GM21825 (cell line): Measurements from ENCODE around the gene CDC42SE1.

Source experiments
- ATAC-seq: cut with Tn5 transposase; IDR thresholded peaks from one replicate; pipeline ENCODE4 v1.9.1; 2021; ENCODE audit warnings: mild to moderate bottlenecking, moderate library complexity; ENCODE audit not compliant: unreplicated experiment

Gene CDC42SE1

DNA sequence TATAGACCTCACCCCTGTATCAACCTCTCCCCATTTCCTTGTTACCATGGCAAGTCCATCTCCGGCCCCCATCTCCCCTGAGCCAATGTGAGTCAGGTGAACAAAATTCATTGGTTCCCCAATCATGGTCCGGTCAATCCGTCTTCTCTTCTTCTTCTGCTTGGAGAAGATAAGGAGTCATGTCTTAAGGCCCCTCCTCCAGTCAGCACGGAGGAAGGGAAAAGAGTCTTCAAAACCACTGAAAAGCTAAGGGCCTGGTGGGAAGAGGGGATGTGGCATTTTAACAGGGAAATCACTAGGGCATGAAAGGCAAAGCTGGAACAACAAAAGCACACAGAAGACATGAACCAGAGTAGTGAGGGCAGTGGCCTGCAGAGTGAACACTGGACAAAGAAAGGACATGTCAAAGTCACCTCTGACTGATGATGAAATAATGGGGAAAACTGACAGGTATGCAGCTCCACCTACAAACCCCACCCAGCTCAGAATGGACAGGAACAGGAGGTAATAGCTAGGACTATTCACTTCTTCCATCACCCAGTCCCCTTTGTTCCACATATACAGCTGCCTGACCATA is 4.4 kb downstream of the CDC42SE1 start:
- ATAC-seq: no peak

DNA sequence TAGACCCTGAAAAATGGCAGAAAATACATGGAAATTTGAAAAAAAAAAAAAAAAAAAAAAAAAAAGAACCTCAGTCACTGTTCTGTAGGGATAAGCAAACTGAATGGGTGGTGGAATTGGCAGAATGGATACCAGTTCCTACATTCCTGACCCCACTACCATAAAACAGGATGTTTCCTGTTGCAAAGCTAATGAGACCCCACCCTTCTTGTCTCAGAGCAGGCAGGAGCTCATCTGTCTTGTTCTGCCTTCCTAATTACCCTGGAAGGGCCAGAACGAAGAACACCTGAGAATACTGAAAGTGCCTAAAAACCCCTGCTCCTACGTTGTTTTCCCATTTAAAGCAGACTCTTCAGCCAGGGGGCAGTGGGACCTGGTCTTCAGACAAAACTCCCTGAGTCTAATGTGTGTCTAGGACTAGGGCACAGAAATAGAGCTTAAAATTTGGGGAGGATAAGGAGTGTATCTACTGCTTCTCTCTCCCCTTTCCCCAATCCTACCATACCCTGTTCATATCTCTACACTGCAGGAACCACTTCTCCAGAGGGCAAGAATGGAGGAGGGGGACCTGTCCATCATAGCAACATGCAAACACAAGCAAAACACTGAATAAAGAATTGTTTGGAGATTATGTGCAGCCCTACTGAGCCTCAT is 7.9 kb downstream of the CDC42SE1 start:
- ATAC-seq: no peak

DNA sequence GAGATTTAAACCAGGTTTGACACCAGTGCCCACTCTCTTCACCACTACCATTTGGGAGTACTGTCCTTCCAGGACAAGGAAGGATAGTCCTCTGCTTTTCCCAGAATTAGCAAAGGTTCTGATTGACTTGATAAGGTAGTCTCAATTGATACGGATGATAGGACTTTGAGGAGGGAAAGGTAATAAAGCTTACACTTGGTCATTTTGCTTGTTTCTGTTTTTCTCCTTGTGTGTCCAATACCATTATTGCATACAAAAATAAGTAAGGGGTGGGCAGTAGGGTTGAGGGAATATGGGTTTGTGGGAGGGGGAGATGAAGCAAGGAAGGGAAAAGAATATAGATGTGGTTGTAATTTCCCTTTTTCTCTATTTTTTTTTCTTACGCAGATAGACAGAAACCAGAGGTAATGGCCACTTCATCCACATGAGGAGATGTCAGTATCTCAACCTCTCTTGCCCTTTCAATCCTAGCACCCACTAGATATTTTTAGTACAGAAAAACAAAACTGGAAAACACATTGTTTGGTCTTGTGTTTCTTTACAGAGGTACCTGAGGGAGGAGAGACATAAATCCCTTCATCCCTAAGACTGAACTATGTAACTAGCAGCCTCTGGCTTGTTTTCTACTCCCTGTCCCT is 9.3 kb downstream of the CDC42SE1 start:
- no peak for ATAC-seq

DNA sequence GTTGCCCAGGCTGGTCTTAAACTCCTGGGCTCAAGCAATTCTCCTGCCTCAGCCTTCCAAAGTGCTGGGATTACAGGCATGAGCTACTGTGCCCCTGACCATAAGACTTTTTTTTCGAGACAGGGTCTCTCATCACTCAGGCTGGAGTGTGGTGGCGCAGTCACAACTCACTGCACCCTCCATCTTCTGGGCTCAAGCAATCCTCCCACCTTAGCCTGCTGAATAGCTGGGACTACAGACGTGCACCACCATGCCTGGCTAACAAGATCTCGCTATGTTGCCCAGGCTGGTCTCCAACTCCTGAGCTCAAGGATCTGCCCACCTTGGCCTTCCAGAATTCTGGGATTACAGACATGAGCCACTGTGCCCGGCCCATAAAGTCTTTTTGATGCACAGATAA is 10.0 kb downstream of the CDC42SE1 start:
- no peak for ATAC-seq

DNA sequence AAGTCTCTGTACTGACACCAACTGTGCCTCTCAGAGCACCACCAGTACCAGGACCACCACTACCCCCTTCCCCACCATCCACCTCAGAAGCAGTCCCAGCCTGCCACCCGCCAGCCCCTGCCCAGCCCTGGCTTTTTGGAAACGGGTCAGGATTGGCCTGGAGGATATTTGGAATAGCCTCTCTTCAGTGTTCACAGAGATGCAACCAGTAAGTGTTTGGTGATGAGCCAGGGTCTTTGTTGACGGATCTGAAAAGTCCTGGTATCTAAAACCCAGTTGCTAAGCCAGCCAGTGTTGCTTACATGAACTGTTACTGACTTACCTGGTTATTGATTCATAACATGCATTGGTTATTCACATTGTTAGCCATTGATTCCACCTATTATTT is 10.8 kb downstream of the CDC42SE1 start:
- no peak for ATAC-seq

DNA sequence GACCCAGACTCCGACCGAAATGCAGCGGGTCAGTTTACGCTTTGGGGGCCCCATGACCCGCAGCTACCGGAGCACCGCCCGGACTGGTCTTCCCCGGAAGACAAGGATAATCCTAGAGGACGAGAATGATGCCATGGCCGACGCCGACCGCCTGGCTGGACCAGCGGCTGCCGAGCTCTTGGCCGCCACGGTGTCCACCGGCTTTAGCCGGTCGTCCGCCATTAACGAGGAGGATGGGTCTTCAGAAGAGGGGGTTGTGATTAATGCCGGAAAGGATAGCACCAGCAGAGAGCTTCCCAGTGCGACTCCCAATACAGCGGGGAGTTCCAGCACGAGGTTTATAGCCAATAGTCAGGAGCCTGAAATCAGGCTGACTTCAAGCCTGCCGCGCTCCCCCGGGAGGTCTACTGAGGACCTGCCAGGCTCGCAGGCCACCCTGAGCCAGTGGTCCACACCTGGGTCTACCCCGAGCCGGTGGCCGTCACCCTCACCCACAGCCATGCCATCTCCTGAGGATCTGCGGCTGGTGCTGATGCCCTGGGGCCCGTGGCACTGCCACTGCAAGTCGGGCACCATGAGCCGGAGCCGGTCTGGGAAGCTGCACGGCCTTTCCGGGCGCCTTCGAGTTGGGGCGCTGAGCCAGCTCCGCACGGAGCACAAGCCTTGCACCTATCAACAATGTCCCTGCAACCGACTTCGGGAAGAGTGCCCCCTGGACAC is 11.3 kb downstream of the CDC42SE1 start:
- peak; percentile 43 for ATAC-seq

DNA sequence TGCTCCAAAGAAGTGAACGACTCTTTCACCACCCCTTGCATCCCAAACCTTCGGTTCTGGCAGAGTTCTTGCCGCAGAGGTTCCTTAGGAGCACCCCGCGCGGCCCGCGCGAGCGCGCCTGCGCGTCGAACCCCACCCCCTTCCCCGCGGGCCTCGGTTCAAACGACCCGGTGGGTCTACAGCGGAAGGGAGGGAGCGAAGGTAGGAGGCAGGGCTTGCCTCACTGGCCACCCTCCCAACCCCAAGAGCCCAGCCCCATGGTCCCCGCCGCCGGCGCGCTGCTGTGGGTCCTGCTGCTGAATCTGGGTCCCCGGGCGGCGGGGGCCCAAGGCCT is 11.9 kb downstream of the CDC42SE1 start, which contains the start of gene C1orf56:
Gene C1orf56 (plus strand): TSS at position 161 of the 334 bp plus-strand sequence. CDS start 97 bp downstream, at position 258.
- ATAC-seq: peak; percentile 36

DNA sequence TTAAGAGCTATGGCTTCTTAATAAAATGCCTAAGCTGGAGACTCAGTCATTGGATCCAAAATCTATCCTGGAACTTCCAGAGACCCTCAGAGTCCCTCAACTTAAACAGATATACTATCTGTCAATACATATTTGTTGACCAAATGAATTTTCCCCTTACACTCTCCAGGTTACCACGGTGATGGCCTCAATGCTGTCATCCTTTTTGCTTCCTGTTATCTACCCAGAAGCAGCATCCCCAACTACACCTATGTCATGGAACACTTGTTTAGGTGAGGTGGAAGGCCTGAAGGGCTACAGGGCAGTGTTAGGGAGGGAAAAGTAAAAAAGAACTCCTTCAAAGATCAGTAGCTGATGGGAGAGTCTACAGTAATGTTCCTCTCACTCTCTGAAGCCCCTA is 16.3 kb downstream of the CDC42SE1 start:
- no peak for ATAC-seq

DNA sequence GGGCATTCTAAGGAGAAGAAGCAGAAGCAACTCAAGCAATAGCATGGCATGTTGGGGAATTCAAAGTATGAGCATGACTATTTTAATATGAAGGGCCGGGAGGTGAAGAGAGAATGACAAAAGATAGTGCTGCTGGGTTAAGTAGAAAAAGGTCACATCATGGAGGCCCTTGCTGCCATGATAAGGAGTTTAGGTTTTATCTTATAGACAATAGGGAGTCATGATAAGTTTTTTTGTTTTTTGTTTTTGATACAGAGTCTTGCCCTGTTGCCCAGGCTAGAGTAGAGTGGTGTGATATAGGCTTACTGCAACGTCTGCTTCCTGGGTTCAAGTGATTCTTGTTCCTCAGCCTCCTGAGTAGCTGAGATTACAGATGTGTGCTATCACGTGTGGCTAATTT is 19.9 kb downstream of the CDC42SE1 start:
- ATAC-seq: no peak

DNA sequence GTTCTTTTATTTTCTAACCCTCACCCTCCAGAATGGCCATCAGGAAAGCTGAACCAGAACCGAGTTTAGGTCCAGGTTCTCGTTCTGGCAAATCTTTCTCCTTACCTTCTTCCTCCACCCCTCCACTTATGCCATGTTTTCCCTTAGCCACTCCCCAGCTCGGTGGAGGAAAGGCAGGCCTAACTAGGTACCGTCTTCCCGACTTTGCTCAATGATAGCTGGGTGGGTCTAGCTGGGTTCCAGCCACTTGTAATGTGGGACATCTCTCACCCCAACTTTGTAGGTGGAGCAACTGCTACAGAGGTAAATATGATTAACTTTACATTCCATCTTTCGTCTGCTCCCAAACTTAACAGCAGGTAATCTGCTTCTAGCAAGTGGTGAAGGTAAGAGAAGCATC is 22.4 kb downstream of the CDC42SE1 start:
- no peak for ATAC-seq

DNA sequence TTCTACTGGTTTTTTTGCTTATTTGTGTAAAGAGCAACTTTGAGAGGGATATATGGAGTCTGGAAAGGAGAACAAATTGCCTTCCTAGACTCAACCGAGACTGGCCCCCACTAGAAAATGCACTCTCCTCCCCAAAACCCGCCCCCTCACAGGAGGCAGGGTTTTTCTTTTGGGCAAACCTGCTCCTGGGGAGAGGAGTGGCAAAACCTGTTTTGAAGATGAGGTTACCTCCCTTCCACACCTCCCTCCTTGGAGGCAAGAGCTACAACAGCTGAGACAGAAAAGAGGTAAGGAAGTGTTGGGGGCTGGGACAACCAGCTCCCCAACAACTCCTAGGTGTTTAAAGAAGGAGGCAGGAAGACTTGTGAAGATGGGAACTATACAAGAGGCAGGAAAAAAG is 23.1 kb downstream of the CDC42SE1 start, which contains the start of gene BNIPL:
Gene BNIPL (plus strand): TSS at position 231 of the 400 bp plus-strand sequence. CDS start 140 bp downstream, at position 371.
- ATAC-seq: no peak

DNA sequence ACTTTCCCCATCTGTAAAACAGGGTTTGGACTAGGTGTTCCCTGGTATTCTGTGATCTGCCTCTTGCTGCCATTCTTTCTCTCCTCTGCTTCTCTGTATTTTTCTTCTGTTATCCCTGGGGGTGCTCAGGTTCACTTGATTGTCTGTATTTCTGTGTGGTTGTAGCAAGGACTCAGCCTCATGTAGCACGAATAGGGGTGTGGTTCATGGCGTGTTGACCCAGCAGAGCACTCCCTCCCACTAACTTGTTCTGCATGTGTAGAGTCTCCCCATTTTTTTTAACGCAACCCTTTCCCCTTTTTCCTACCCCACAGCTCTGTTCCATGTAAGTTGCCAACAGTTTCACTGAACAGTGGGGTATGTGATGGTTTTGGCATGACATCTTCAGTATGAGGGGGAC is 24.3 kb downstream of the CDC42SE1 start:
- no peak for ATAC-seq

DNA sequence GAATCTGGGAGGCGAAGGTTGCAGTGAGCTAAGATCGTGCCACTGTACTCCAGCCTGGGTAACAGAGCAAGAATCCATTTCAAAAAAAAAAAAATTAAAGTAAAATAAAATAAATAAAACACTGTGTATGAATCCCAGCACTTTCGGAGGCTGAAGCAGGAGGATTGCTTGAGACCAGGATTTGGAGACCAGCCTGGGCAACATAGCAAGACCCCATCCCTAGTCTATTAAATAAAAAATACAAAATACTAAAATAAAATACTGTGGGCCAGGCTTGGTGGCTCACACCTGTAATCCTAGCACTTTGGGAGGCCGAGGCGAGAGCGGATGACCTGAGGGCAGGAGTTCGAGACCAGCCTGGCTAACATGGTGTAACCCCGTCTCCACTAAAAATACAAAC is 27.3 kb downstream of the CDC42SE1 start:
- ATAC-seq: no peak

DNA sequence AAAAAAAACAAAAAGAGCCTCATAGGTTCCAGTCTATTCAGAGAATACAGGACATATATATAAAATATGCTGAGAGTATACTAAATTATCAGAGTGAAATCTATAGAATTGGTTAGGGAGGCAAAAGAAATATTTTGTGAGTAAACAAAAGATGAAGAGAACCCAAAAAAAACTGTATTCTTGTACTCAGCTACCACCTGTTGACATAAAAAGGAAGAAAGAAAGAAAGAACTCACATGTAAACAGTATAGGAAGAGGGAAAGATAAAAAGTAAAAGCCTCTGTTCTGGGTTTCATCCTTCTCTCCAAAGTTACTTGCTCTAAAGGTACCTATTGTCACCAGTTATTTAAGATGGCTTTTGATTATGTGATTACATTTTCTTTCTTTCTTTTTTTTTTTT is 33.0 kb downstream of the CDC42SE1 start:
- no peak for ATAC-seq

DNA sequence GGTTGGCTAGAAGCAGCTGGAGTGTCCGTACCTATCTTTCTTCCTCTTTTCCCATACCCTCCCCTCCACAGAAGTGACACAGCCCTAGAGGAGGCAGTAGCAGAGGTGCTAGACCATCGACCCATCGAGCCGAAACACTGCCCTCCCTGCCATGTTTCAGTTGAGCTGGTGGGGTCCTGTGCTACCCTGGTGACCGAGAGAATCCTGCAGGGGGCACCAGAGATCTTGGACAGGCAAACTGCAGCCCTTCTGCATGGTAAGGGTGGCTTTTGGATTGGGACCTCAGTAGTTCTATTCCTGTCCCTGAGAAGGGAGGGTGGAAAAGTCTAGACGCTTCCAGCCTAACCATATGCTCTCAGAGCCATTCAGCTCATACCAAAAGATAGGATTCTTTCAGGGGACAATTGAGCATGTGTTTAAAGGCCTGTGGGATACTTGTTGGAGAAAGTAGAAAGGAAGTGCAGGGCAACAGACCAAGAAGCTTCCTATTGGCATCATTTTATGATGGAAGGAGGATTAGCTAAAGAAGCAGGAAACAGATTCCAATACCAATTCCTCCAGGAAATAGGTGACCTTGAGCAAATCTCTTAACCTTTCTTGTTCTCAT is 34.8 kb downstream of the CDC42SE1 start:
- no peak for ATAC-seq

DNA sequence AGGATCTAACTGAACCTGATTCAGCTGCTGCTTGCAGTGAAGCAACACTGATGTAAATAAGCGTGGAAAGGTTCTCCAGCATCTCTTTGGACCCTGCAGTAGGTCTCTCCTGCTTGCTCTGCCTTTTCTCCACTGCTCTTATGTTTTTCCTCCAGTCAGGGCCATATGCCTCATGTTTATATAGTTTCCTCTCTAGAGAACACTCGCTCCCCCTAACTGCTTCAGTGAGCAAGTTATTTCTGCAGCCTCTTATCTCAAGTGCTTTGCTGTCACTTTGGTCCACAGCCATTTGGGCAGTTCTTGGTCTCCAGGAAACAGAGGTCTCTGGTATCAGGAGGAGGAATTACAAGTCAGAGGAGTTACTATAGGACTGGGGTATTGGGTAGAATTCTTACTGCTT is 45.9 kb downstream of the CDC42SE1 start:
- ATAC-seq: no peak

DNA sequence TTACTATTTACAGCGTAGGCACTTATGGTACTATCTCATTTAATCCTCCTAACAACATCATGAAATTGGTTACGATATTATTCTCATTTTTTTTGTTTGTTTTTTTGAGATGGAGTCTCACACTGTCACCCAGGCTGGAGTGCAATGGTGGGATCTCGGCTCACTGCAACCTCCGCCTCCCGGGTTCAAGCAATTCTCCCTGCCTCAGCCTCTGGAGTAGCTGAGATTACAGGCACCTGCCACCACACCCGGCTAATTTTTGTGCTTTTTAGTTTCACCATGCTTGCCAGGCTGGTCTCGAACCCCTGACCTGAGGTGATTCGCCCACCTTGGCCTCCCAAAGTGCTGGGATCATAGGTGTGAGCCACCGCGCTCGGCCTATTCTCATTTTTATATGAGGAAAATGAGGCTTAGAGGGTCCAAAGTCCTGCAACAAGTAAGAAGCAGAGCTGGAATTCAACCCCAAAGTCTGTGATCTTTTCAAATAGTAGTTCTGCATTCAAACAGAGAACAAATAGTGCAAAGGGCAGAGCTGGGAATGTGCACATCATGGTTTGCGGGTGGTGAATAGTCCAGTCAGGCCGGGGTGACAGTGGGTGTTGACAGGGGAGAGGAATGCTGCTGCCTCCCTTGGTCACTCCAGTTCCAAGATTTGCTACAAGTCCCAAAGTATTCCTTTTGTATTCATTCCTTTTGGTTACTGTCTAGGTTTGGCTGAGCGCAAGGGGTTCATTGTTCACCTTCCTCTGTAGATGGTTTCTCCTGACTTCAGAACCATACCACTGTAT is 46.5 kb downstream of the CDC42SE1 start:
- ATAC-seq: no peak

DNA sequence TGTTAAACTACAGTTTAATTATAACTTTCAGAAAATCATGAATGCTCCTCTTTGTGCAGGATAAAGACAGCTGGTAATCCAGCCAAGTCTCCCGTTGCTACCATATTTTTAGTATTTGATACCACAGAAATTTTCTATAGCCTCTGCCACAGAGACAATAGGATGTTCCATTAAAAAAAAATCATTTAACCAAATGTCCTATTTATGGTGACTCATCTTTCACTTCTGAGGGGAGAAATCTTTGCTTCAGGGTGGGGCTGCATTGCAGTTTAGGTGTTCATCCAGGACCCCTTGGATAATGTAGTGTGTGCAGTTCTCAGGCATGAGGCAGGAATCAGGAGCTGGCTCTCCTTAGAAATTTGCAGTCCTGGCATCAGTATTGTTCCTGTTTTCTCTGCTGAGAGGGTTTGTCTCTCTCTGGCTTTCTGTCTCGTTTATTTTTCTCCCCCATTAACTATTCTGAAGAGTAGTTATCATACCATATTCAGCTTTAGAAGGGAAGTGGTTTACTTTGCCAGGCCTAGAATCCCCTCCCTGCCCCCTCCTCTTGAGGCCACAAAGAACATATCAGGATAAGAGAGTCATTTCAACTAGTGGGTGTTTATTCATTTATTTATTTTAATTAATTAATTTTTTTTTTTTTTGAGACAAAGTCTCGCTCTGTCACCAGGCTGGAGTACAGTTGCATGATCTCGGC is 48.1 kb downstream of the CDC42SE1 start:
- no peak for ATAC-seq

DNA sequence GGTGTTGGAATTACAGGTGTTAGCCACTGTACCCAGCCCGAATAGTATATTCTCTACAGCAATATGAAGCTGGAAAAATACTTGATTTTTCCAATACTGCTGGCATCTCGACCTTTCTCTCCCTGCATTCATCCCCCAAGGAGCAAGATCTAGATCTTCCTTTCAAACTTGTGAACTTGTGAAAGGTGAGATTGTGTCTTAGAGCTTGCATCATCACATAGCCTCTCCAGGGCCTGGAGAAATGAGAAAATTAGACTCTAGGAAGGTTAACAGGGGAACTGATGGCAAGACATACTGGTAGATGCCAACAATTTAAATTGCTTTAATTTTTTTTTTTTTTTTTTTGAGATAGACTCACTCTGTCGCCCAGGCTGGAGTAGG is 49.1 kb downstream of the CDC42SE1 start:
- no peak for ATAC-seq
